ENCODE results near the gene ZNF296.

Gene ZNF296

GRCh38 chr19:45102481-45102880 lies 26.2 kb upstream of the ZNF296 start:
- no peak for DNase-seq

DNA sequence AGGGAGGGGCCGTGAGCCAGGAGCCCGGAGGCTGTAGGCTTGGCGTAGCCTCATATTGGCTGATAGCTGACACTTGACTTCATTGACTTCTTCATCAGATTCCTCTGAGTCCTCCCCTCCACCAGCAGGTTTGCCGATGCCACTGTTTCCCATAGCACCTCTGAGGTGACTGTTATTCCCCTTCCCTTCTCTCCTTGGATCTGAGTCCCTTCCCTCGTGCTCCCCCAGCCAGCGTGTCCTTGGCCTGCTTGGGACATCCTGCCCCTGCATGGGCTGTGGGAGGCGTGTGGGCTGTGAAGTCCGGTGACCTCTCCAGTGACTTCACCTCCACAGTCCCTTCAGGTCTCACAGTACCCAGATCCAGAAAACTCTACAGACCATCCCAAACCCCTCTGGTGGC lies 25.5 kb upstream of the ZNF296 start:
- DNase-seq = no peak

- DNase-seq = no peak
Observed at GRCh38 chr19:45100846-45101252, 24.6 kb upstream of the ZNF296 start.

DNA sequence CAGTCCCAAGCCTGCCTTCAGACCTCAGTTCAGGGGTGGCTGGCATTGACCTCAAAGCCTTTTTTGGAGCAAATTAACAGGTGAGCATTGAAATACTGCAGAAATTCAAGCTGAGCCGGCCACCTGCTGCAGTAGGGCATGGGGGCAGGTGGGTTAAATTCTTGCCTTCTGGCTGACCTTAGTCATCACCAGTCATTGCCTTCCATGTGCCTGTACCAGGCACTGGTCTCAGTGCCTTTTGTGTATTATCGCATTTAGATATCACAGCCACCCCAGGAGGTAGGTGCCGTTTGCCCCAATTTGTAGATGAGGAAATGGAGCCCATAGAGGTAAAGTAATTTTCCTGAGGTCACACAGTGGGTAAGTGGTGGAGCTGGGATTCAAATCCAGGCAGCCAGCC lies 23.9 kb upstream of the ZNF296 start:
- DNase-seq = no peak

GRCh38 chr19:45099467-45100191 lies 23.4 kb upstream of the ZNF296 start:
- DNase-seq = no peak

DNA sequence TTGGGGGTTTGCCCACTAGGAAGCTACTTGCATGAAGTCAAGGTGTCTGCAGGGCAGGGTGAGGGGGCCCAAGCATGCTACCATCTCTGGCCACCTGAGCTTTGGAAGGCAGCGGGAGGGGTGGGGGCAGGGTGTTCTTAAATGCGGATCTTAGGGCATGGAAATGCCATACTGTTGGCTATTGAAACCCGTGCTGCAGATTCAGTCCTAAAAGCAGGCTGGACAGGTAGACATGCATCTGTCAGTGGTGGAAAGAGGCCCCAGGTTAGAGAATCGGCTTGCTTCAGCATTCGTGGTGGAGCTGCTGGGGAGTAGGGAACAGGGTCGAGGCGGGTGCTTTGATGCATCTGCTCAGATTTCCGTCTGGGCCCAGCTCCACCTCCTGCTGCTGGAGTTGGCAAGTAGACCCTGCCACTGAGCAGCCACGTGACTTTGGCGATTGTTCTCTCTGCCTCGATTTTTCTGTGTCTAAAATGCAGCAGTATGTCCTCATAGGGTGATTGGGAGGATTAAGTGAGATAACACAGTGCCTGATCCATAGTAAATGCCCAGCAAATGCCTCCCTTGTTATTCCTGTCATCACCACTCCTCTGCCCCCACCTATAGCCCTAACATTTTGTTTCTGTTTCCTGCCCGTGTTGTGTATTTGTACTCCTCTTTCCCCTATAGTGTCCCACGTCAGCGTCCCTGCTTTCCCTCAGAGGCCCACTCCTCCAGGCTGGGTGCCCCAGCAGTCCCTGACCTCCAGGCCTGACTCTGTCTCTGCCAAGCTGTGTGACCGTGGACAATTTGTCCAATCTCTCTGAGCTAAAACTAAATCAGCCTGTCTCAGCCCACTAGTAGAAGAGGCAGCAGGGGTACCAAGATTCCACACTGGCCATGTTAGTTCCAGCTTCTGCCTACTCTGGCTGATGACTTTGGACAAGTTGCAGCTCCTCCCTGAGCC lies 22.5 kb upstream of the ZNF296 start:
- no peak for DNase-seq

DNA sequence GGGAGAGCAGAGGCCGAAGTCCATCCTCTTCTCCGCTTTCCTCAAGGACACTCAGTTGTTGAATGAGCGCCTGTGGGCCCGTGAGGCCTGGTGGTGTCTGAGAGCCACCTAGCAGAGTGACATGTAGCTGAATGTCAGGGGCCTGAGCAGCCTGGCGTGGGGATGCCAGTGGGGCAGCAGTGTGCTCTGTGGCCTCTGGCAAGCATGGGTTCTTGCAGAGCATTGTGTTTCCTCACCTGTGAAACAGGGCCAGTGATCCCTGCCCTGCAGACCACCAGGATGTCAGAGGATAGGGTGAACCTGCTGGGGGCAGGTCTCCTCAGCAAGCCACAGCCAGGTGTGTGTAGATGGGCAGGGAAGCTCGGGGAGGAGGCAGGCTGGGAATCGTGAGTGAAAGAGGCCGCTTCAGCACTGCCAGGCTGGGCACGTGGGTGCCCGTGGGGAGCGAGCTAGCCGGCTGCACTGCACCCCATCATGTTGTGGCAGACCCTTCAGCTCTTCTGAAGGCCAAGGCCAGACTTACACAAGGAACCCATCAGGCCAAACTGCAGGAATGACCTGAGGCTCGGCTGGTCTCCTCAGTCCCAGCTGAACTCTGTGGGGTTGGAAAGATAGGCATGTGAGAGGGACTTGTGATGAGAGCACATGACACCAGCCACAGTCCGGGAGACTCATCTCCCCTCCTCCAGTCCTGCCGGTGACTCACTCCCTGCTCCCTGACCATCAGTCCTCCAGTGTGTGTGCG lies 21.7 kb upstream of the ZNF296 start:
- peak; percentile 30 for DNase-seq

- no peak for DNase-seq
Observed at GRCh38 chr19:45097450-45097775, 21.1 kb upstream of the ZNF296 start.

DNA sequence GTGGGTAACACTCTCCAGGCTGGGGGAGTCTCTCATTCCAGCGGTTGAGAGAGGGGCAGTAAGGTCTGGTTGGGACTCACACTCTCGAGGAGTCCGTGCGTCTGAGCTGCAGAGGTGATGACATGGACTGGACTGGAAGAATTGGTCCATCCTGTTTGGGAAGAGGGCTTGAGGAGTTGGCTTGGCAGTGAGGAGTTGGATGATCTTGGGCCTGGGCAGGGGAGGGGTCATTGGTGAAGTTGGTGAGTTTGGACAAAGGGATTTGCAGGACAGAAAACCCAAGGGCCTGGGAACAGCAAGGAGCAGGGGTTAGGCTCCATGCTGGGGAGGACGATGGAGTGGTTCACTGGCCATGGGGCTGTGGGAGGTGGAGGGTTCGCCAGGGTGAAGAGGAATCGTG lies 20.4 kb upstream of the ZNF296 start:
- DNase-seq = no peak

GRCh38 chr19:45095496-45096413 lies 19.5 kb upstream of the ZNF296 start:
- DNase-seq = no peak

GRCh38 chr19:45094707-45095106 lies 18.4 kb upstream of the ZNF296 start:
- no peak for DNase-seq

- DNase-seq = no peak
Observed at GRCh38 chr19:45094137-45094536, 17.9 kb upstream of the ZNF296 start.

GRCh38 chr19:45092747-45093678 lies 16.7 kb upstream of the ZNF296 start, which contains the start of gene PPP1R37:
TSS of gene PPP1R37 (plus strand) at chr19:45093179. CDS start at chr19:45093326, 147 bp downstream.
- DNase-seq = peak; percentile 99

- DNase-seq = peak; percentile 99
Observed at GRCh38 chr19:45091031-45091923, 15.0 kb upstream of the ZNF296 start.

- DNase-seq = no peak
Observed at GRCh38 chr19:45090606-45091005, 14.3 kb upstream of the ZNF296 start.

DNA sequence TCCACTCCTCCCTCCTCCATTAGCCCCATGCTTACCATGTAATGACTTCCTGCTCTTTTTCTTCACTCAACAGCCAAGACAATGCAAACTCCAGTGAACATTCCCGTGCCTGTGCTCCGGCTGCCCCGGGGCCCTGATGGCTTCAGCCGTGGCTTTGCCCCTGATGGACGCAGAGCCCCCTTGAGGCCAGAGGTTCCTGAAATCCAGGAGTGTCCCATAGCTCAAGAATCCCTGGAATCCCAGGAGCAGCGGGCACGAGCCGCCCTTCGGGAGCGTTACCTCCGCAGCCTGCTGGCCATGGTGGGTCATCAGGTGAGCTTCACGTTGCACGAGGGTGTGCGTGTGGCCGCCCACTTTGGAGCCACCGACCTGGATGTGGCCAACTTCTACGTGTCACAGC lies 13.8 kb upstream of the ZNF296 start:
- no peak for DNase-seq

DNA sequence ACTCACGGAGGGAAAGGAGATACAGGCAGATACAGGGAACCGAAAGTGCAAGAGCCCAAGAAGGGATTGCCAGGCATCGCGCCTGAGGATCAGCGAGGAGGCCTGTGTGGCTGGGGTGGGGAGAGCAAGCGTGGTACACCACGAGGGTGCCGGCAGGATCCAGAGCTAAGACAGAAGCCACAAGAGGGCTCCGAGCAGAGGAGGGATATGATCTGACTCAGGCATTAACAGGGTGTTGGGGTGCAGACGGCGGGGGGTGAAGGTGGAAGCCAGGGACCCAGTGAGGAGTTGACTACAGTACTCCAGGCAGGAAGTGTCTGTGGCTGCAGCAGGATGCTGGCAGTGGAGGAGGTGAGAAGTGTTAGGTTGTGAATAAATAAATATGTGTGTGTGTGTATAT lies 11.3 kb upstream of the ZNF296 start:
- peak; percentile 52 for DNase-seq

DNA sequence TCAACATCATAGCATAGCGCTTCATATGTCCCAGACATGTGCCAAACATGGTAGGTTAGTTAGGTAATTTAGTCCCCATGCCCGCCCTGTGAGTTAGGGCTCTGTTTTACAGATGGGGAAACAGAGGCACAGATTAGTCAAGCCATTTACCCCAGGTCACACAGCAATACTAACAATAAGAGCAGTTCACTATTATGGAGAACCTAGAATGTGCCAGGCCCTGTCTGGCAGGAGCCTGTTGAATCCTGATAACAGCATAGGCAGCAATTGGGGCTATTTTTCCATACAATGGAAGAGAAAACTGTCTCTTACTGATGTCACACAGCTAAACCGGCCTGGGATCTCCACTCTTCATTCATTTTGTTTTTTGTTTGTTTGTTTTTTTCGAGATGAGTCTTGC lies 10.2 kb upstream of the ZNF296 start:
- peak; percentile 67 for DNase-seq

DNA sequence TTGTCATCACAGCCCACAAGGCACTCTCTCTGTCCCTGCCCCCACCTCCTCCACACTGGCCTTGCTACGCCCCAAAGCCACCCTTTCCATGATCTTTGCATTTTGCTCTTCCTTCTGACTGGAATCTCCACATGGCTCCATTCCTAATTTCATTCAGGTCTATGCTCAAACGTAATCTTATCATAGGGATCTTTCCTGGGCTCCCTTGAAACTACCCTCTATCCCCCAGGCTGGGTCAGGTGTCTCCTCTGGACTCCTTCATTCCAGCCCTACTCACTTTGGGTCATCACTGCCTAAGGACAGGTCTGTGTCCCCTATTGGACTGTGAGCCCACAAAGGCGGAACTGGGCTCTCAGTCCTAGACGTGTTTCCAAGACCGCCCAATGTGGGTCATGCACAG lies 5.9 kb upstream of the ZNF296 start:
- DNase-seq = no peak

GRCh38 chr19:45079911-45080370 lies 3.7 kb upstream of the ZNF296 start:
- DNase-seq = peak; percentile 90

Data from hematopoietic multipotent progenitor cell treated with erythropoietin and hydrocortisone succinate and interleukin-3 and kit ligand, for 6 days (in vitro differentiated cells).